HG03196 (cell line): ENCODE results near the gene TMEM106C.
"Not testable (repeated sequence)": the region's sequence is repeated elsewhere in the genome, so short reads cannot be mapped to it uniquely, and the experiment has no call there.

Experiments used
- ATAC-seq: cut with Tn5 transposase; IDR thresholded peaks from one replicate; pipeline ENCODE4 v1.9.1; 2021; ENCODE audit not compliant: unreplicated experiment

Gene TMEM106C

DNA sequence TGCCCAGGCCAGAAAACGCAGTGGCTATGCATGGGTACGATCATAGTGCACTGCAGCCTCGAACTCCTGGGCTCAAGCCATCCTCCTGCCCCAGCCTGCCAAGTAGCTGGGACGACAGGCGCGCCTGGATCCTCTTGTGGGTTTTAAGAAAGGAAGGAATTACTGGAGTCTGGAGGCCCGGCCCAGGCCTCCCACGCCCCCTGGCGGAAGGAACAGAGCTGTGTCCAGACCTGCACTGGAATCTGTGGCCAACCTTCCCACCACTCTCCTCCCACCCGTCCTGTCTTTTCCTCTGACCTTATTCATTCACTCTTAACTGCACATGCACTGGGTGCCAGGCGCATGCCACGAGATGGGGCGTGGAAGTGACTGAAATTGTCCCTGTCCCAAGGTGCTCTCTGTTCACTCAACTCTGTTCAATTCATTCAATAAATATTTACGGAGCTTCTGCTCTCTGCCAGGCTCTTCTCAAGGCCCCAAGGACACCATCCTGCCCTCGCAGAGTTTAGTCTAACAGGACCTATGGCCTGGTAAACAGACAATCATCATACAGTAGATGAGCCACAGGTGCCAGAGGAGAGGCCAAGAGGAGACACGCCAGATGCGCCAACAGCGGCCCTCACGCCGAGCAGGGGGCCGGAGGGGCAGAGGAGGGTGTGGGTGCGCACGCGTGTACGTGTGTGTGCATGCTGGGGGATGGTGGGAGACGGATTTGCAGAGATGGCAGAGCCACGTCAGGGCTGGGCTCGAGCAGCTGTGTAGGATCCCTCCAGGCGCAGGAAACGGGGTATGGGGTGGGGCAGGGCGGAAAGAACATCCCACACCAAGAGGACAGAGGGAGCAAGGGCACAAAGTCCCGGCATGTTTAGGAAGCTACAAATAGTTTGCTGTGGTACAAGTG is 13.7 kb upstream of the TMEM106C start:
- ATAC-seq, result no peak

DNA sequence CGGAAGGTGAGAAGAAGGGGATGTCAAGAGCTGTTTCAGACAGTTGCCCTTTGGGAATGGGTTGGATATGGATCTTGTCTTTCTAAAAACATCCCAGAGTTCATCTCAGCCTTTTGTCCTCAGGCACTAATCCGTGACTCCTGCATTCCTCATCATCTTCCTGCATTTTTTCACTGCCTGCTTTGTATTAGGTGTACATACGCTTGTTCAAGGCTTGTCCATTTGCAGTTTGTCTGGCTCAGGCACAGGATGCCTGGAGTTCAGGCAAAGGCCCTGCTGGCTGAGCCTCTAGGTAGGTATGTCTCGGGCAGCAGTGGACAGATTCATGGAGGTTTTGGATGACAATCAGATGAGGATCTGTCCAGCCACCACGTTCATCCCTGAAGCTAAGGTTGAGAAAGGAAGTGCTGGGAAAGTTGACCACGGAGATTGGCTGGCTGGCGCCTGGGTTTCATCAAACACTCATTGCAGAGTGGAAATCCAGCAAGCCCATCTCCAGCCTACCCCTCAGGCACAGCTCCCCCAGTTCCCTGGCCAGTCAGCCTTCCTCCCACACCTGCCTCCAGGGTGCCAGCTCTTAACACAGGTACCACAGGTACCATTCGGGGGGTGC is 12.4 kb upstream of the TMEM106C start:
- no peak for ATAC-seq

DNA sequence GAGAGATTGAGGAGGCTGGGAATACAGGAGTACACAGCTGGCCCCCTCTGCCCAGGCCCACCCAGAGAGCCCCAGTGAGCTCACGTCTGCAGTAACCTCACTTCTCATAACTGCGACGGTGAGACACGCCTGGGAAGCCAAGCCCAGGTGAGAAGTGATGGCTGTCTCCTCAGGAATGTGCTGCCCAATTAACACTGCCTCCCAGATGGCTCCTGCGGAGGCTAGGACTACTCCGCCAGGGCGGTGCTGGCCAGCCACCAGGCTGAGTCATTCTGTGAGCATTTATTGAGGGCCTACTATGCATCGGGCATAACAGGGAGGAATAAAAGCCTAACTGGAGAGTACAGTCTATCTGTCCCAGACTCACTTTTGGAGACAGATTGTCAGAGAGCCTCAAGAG is 9.3 kb upstream of the TMEM106C start:
- ATAC-seq, result no peak

DNA sequence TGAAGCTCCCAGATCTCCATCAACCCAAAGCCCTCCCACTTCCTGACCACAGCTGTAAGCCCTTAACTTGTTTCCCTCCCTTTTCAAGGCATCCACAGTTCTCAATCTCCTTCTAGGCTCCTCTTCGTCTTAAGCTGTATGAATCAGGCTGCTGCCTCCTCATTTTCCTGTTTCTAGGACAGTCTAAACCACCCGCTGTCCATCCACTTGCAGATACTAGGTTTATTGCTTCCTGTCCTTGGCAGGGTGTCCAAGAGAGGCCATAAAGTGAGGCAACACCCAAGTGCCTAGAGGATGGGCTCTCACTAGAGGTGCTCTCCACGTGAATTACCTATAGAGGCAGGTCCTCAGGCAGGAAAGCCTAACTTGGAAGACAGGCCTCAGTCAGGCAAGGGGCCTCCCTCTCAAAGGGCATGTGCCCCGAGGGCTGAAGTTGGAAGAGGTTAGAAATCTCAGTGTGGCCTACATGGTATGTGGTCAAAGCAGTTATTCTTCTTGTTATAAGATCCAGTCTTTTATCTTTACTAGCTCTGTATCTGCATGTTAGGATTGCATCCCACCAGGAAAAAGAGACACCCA is 8.8 kb upstream of the TMEM106C start:
- no peak for ATAC-seq

DNA sequence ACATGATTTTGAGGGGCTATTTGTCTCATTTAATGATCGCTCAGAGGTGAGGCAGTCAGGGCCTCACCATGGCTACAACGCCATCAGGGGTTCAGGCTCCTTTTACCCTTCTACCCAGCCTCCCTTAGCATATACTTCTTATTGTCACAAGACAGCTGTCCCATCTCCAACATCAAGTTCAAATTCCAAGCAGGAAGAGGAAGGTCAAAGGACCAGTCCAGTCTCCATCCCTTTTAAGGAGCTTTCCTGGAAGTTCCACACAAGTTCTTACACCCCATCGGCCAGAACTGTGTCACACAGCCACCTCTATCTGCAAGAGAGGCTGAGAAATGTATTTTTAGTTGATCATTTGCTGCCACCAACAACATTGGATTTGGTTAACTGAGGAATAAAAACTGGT is 8.3 kb upstream of the TMEM106C start:
- ATAC-seq, result no peak

DNA sequence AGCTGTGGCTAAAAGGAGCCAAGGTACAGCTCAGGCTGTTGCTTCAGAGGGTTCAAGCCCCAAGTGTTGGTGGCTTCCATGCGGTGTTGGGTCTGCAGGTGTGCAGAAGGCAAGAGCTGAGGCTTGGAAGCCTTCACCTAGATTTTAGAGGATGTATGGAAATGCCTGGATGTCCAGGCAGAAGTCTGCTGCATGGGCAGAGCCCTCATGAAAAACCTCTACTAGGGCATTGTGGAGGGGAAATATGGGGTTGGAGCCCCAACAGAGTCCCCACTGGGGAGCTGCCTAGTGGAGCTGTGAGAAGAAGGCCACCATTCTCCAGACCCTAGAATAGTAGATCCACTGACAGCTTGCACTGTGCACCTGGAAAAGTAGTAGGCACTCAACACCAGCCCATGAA is 5.7 kb upstream of the TMEM106C start:
- not testable (repeated sequence) for ATAC-seq

DNA sequence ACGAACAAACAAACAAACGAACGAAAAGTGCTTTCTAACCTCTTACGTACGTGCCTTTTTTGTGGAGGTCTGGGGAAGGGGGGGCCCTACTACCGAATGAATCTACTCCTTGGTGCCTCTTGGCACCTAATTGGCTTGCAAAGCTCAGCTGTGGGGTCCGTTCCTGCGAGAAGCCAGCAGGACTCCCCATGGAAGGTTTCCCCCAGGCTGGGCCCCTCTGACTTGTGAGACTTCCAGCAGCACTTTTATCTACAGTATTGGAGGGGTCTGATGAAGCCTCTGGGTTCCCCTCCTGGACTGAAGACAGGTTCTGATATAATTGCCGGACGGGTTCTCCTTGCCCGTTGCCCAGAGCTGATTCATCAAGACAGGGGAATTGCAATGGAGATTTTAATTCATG is 1.2 kb upstream of the TMEM106C start:
- ATAC-seq, result no peak

DNA sequence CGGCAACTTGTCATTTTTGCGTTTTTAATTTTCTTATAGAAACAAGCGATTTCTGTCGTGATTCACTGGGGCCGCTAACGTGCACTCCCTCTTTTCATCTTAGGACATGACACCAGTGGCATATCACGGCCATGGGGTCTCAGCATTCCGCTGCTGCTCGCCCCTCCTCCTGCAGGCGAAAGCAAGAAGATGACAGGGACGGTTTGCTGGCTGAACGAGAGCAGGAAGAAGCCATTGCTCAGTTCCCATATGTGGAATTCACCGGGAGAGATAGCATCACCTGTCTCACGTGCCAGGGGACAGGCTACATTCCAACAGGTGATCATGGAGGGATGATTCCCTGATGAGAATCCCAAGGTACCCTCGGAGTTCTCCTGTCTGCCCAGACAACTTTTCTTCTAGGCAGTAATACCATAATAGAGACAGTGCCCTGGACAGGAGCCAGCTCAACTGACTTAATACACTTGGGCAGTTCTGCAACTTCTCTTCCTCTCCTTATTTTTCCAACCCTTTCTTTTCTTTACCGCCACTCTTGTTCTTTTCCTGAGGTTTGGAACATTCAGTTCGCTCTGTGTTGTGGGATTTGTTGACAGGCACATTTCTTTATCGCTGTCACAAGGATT is 821 bp downstream of the TMEM106C start:
- no peak for ATAC-seq

DNA sequence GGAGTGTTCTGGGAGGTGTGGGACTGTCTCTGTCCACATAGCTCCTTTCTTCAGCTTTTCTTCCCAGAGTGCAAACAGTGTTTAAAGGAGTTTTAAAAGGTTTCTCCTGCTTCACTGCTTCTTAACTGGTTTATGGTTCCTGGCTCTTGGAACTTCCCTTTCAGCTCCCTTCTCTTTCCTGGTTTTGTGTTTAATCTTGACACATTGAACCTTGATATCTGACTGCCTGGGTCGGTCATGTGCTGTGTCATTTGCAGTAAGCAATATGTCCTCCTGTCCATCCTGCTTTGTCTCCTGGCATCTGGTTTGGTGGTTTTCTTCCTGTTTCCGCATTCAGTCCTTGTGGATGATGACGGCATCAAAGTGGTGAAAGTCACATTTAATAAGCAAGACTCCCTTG is 2.2 kb downstream of the TMEM106C start:
- no peak for ATAC-seq

DNA sequence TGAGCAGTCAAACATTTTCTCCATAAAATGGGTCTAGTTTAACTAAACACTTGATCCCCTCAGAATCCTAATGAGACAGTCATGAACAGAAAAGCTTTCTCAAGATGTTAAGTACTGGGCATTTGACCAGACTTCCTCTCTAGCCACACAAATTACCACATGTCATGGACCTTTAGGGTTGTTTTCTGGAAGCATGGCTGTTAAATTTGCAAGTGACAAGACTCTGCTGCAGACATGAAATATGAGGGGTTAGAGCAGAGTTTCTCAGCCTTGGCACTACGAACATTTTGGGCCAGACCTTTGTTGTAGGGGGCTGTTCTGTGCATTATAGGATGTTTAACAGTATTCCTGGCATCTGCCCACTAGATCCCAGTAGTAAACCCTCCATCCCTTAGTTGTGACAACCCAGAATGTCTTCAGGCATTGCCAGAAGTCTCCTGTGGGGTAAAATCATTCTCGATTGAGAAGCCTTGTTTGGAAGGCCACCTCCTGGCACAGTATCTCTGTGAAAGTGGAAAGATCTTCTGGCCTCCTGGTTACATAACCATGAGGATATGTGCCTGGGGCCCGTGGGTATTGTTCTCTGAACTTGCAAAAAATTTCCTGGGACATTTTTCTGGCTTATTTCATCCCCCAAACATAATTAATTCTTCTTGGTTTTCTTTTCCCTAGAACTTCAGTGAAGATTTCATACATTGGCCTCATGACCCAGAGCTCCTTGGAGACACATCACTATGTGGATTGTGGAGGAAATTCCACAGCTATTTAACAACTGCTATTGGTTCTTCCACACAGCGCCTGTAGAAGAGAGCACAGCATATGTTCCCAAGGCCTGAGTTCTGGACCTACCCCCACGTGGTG is 4.3 kb downstream of the TMEM106C start:
- ATAC-seq, result no peak

DNA sequence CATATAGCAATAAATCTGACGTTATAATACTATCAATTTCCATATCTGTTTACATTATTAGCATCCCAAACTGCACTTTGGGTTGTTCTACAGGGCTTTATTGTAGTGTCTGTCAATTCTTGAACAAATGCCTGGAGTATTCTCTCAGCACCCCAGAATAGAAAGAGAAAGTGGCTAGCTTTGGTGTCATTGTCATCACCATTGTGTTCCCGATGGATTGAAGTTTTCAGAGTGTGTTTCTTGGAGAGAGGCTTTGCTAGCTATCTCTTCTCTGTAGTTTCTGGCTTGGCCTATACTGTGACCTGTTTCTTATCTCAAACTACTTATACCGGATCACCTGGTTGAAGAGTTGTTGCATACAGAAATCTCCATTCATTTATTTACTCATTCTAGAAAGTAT is 6.4 kb downstream of the TMEM106C start:
- ATAC-seq, result no peak

DNA sequence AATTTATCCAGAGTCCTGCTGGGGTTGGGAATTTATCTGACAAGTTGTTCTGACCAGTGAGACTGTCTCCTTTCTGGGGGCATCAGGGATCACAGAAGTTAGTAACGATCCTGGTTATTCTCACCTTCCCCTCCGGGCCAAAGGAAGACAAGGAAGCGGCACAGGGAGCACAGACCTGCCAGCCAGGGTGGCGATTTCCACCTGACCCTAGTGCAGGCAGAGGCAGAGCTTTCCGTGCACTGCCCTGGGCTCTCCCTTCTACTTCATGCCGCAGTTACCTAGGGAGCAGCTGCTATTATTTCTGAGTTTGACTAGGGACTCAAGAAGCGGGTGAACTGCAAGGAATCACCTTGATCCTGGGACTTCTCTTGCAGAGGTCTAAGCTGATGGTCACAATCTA is 7.4 kb downstream of the TMEM106C start:
- ATAC-seq, result no peak

DNA sequence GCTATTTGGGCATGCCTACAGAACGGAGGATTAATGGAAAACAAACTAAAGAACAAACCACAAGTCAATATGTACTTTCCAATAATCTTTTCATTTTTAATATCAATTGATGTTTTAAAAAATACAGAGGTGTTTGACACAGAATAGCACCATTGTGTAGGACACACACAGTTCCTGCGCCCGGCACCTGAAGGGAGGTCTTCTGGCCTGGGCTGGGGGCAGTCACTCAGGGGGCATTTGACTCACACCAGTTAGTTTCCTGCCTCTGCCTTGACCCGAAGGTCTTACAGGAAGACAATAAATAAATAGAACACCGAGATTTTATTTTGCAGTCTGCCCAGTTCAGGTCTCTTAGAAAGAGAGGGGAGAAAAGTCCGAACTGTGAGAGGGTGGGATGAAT is 9.5 kb downstream of the TMEM106C start:
- ATAC-seq, result no peak

DNA sequence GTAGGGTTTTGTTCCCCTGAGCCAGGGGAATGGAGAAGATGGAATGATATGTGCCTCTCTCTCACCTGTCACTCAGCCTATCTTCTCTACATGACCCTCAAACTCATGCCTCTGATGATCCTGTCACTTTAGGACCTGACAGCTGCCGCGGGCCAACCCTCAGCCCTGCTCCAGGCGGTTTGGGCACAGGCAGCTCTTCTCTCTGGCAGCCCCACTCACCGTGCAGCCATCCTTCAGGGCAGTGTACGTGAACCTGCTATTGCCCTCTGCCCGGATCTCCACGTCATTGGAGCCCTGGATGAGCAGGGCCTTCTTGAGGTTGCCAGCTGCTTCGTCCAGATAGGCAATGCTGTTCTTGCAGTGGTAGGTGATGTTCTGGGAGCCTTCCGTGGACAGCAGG is 10.5 kb downstream of the TMEM106C start:
- no peak for ATAC-seq

DNA sequence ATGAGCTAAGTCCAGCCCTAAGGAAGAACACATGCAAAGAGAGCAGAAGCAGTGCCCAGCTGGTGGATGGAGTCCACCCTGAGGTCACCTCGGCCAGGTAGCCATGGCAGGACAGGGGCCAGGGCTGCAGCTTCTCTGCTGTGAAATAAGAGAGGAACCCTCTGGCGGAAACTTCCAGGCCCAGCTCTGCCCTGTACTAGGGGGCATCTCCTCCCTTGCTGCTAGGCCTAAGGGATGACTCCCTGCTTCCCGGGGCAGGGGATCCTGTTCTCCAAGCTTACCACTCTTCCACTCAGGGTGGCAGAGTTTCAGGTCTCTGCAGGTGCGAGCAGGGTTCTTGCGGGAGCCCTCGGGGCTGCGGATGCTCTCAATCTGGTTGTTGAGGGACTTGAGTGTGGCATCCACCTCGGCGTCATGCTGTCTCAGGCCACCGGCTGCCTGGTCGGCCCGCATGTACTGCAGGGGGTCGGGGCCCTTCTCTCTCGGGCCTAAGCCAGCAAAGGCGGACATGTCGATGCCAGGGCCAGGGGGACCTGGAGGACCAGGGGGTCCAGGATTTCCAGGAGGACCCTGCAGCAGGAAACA is 11.7 kb downstream of the TMEM106C start:
- ATAC-seq, result no peak

DNA sequence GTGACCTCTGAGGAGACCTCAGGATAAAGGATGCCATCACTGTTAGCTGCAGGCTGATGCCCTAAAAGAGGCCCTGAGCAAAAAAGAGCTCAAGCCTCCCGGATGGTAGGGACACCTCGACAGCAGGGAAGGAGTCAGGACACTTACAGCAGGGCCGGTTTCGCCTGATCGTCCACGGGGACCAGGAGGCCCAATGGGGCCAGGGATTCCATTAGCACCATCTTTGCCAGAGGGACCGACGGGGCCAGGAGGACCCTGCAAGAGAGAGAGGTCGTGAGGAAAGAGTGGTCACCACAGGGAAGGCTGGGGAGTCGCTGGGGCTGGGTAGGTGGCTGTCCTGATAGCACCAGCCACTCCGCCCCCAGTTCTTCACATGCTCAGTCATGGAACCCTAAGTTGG is 12.4 kb downstream of the TMEM106C start:
- no peak for ATAC-seq

DNA sequence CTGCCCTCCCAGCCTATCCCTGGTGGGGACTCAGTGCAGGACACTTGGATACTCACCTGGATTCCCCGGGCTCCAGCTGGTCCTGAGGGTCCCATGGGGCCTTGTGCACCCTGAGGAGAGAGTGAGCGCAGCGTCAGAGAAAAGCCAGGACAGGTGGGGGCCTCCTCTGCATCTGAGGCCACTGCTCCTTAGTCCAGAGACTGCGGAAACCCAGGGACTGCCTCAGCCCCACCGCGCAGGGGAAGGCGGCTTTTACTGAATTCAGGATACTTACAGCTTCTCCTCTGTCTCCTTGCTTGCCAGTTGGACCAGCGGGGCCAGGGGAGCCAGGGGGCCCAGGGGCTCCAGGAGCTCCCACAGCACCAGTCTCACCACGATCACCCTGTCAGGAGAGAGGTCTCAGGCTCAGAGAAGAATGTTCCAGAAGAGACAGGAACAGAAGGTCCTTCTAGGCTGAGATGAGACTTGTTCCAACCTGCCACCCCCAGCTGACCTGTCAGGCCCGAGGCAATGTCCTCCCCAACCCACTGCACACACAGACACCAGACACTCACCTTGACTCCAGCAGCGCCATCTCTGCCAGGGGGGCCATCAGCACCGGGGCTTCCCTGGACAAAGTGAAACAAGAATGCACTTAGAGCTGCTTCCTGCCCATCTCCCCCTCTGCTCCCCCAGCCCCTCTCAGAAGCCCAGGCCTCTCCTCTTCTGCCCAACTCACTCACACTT is 13.8 kb downstream of the TMEM106C start:
- no peak for ATAC-seq

DNA sequence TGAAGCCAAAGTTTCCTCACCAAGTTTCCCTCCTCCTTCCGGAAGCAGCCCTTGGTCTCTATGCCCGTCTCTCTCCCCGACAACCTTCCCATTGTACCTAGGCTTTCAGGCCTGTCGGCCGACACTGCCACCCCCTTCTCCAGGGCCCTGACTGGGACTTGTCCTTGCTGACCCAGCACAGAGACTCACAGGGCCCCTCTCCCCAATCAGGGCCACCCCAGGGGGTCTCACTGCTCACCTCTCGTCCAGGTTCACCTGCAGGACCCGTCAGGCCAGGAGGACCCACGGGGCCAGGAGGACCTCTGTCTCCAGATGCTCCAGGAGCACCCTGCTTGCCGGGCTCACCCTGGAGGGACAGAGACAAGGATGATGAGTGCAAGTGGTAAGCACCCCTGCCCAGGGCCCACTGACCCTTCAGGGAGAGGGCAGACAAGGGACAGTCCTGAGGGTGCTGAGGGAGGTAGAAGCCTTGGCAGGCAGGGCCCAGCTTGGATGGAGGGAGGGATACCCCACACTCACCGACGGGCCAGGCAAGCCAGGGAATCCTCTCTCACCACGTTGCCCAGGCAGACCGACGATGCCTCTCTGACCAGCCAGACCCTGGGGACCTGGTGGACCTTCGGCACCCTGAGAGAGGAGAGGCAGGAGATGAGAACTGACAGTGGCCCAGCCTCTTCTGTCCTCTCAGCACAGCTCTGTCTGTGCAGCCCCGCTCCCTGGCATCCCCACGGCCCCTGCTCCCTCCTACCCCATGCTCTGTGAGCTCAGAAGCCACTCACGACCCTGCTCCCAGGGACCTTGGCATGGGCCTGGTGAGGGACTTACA is 14.6 kb downstream of the TMEM106C start:
- no peak for ATAC-seq

DNA sequence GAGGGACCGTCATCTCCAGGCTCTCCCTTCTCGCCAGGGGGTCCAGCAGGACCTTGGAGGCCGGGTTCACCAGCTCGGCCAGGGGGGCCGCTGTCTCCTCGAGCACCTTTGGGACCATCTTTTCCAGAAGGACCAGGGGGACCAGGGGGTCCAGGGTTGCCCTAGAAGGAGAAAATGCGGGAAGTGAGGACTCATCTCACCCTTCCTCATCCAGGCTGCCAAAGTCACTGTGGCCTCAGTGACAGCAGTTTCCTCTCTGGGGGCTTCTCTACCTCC is 15.1 kb downstream of the TMEM106C start:
- ATAC-seq, result no peak
